Gastrocnemius medialis (tissue), 4 donors: Measurements from ENCODE around the gene UNC5B. TPM values are rescaled to one million over a fixed set of nuclear protein-coding genes. Genes with fewer than 3 reads are reported as not detected.
"Not testable (repeated sequence)": the region's sequence is repeated elsewhere in the genome, so short reads cannot be mapped to it uniquely, and the experiment has no call there.

Experiments
- ATAC-seq, 2 donors: fragments of 150-250 bp; one replicate each; pipeline ENCODE4 v1.9.1; 2016
- DNase-seq, 2 donors: peaks; one replicate each; pipeline ENCODE4 v3.0.0-alpha.2; 2019
- H3K27ac ChIP-seq, 4 donors: fragments of 200-600 bp; sonication (generic); 1 replicate in 1 of 4; 2 replicates in 3 of 4; pipeline ENCODE4 v1.5.1; 2016 to 2018; ENCODE audit warnings: mild to moderate bottlenecking in 2 of 4, moderate library complexity in 1 of 4
- H3K27me3 ChIP-seq, 3 donors: fragments of 200-600 bp; sonication (generic) in 2 of 3; 1 replicate in 1 of 3; 2 replicates in 2 of 3; pipeline versions ENCODE4 v1.5.1 to v1.6.0; 2016 to 2019; ENCODE audit warnings: mild to moderate bottlenecking in 1 of 3, moderate library complexity in 1 of 3
- H3K36me3 ChIP-seq, 2 donors: fragments of 200-600 bp; sonication (generic) in 1 of 2; one replicate each; pipeline ENCODE4 v1.5.1; 2017 to 2018
- H3K4me1 ChIP-seq, 2 donors: fragments of 200-600 bp; sonication (generic) in 1 of 2; one replicate each; pipeline ENCODE4 v1.5.1; 2016 to 2017; ENCODE audit warnings: mild to moderate bottlenecking in 2 of 2
- H3K4me3 ChIP-seq, 4 donors: fragments of 200-600 bp; sonication (generic) in 3 of 4; 1 replicate in 1 of 4; 2 replicates in 3 of 4; pipeline ENCODE4 v1.5.1; 2016 to 2019; ENCODE audit warnings: mild to moderate bottlenecking in 2 of 4
- H3K9me3 ChIP-seq, 3 donors: fragments of 200-600 bp; sonication (generic) in 2 of 3; 1 replicate in 1 of 3; 2 replicates in 2 of 3; pipeline ENCODE4 v1.5.1; 2016 to 2019
- CTCF ChIP-seq, 5 experiments: fragments of 450-650 bp in 3 of 5; fragments of 200-600 bp in 2 of 5; sonication (generic) in 2 of 5; IDR thresholded peaks in 4 of 5; conservative IDR thresholded peaks in 1 of 5; 1 replicate in 4 of 5; 2 replicates in 1 of 5; pipeline ENCODE4 v1.5.1; 2016 to 2019; ENCODE audit warnings: antibody characterized with exemption in 5 of 5, mild to moderate bottlenecking in 3 of 5, moderate library complexity in 3 of 5
- POLR2A ChIP-seq, 2 donors: fragments of 450-650 bp; IDR thresholded peaks; one replicate each; pipeline ENCODE4 v1.6.1; 2017; ENCODE audit warnings: antibody characterized with exemption in 2 of 2, mild to moderate bottlenecking in 2 of 2, moderate library complexity in 2 of 2
- in situ Hi-C, 4 donors: fragments of 200-750 bp; cut with MboI; loops; one replicate each; pipeline versions ENCODE4 v1.15.0 to v1.8.0; 2017; ENCODE audit warnings: low sequenced_read_pairs in 4 of 4
- intact Hi-C: fragments of 100-400 bp; cut with DNase I; formaldehyde crosslinking; loops from one replicate; pipeline ENCODE4 v1.15.1; 2023; ENCODE audit warnings: low total_unique reads
- total RNA-seq, 4 donors: library from RNA; depleted of rRNA; stranded (reverse); fragments of >200 nt; gene quantifications; one replicate each; pipeline versions ENCODE4 v1.1.0 to v1.2.3, GENCODE V29; 2016

UNC5B gene
- total RNA-seq, 4 donors from 2014 or later: 0.65 to 1.2 (median 0.90) TPM

- TF ChIP-seq POLR2A (IDR thresholded peaks at IDR 0.05) (no peak), CTCF (IDR thresholded peaks at IDR 0.05 in 4 of 5, conservative IDR thresholded peaks at IDR 0.05 in 1 of 5) (no peak)
- in situ Hi-C loops: loop anchor here in 1 of 4 donors (5.0 kb wide), 1 partner anchor 54 kb away; no protein-coding TSS in a partner anchor
- Histone ChIP-seq H3K27me3 (no peaks in the 10 kb centered on the region), H3K4me3 (no peak overlapping the region), H3K4me1 (peaks cover 8 to 28% of the 10 kb centered on the region in 2 donors), H3K36me3 (no peaks in the 10 kb centered on the region), H3K27ac (no peak overlapping the region), H3K9me3 (no peaks in the 10 kb centered on the region)
- DNase-seq: peak in 1 of 2 donors; percentile 7
- intact Hi-C loops: no loop called here
- no peak for ATAC-seq
Observed at GRCh38 chr10:71218651-71219050, 6.3 kb downstream of the UNC5B start.

DNA sequence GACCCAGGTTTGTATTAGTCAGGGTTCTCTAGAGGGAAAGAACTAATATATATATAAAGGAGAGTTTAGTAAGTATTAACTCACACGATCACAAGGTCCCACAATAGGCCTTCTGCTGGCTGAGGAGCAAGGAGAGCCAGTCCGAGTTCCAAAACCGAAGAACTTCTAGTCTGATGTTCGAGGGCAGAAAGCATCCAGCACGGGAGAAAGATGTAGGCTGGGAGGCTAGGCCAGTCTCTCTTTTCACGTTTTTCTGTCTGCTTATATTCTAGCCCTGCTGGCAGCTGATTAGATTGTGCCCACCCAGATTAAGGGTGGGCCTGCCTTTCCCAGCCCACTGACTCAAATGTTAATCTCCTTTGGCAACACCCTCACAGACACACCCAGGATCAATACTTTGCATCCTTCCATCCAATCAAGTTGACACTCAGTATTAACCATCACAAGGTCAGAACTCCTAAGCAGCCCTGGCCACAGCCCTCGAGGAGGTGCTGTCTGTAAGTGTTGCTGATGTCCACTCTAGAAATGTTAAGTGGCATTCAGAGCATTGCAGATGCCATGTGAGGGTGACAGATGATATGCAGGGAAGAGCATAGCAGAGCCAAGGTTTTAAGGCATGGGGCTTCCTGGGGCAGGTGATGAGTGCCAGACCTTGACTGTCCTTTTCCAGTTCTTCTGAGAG lies 7.0 kb downstream of the UNC5B start:
- H3K9me3 ChIP-seq, ATAC-seq, intact Hi-C loops, H3K27ac ChIP-seq, H3K36me3 ChIP-seq, H3K4me3 ChIP-seq, H3K27me3 ChIP-seq: not testable (repeated sequence)
- DNase-seq: peak in 1 of 2 donors; percentile 1
- in situ Hi-C loops: loop anchor here in 1 of 4 donors (5.0 kb wide), 1 partner anchor 53 kb away; no protein-coding TSS in a partner anchor
- peaks cover 6 to 21% of the 10 kb centered on the region in 2 donors for H3K4me1 ChIP-seq

- TF ChIP-seq POLR2A (IDR thresholded peaks at IDR 0.05): no peak
- TF ChIP-seq CTCF (IDR thresholded peaks at IDR 0.05 in 4 of 5, conservative IDR thresholded peaks at IDR 0.05 in 1 of 5): no peak
- H3K9me3 ChIP-seq: no peaks in the 10 kb centered on the region
- no peak overlapping the region for H3K4me3 ChIP-seq
- no peaks in the 10 kb centered on the region for H3K36me3 ChIP-seq
- no peak for ATAC-seq
- in situ Hi-C loops (loop anchor here in 1 of 4 donors (5.0 kb wide), 1 partner anchor 52 kb away; no protein-coding TSS in a partner anchor), intact Hi-C loops (no loop called here)
- H3K4me1 ChIP-seq: peaks cover 5 to 20% of the 10 kb centered on the region in 2 donors
- H3K27ac ChIP-seq: no peak overlapping the region
- peak in 1 of 2 donors; percentile 8 for DNase-seq
- H3K27me3 ChIP-seq: no peaks in the 10 kb centered on the region
Observed at GRCh38 chr10:71219918-71220688, 7.7 kb downstream of the UNC5B start.

DNA sequence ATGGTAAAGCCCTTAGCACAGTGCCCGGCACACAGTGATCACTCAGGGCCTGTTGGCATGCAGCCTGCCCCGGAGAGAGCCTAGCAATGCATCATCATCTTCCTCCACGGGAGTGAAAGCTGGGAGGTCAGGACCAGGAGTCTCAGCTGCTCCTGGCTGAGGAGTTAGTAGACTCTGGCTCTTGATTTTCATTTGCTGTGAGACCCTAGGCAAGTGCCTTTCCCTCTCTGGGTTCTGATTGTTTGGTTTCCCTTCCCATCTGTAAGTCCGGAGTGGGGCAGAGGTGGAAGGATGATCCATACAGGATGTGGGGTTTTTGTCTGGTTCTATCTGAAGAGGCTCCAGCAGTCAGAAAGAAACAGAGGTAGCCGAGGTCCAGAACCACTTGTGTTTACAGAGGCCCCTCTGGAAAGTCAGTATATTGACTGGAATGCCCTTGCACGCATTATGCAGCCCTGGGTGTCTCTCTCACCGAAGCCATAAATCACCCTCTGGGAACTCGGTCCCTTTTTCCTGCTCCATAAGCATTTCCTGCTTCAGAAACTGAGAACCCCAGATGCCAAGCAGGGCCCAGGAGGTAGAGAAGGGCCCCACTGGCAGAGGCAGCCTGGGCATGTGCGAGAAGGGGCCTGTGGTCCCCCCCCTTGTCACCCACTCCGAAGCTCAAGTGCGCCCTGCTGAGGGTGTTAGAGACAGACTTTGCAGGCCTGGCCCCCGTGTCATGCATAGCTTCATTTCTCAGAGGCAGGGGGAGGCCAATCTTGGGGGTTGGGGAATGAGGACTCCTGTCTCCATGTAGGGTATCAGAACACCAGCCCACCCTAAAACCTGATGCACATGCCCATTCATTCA lies 8.5 kb downstream of the UNC5B start:
- Histone ChIP-seq H3K9me3 (no peaks in the 10 kb centered on the region), H3K4me3 (no peak overlapping the region), H3K4me1 (peaks cover 5 to 20% of the 10 kb centered on the region in 2 donors), H3K27me3 (no peaks in the 10 kb centered on the region), H3K27ac (no peak overlapping the region), H3K36me3 (no peaks in the 10 kb centered on the region)
- TF ChIP-seq POLR2A (IDR thresholded peaks at IDR 0.05): no peak
- TF ChIP-seq CTCF (IDR thresholded peaks at IDR 0.05 in 4 of 5, conservative IDR thresholded peaks at IDR 0.05 in 1 of 5): no peak
- in situ Hi-C loops: no loop called here
- DNase-seq (peak in 1 of 2 donors; percentile 2), ATAC-seq (no peak)
- intact Hi-C loops: no loop called here
